Activated naive CD4-positive, alpha-beta T cell treated with anti-CD3 and anti-CD28 coated beads for 36 hours (primary cell): ENCODE measurements around the gene DCXR. TPM values are rescaled to one million over a fixed set of nuclear protein-coding genes. Genes with fewer than 3 reads are reported as not detected.
"Not testable (repeated sequence)": the region's sequence is repeated elsewhere in the genome, so short reads cannot be mapped to it uniquely, and the experiment has no call there.

ENCODE experiments used
- CTCF ChIA-PET: fragments of 350-600 bp; sonication (Branson Sonifier 250); formaldehyde crosslinking; loops from one replicate; lab custom pipeline; 2021; ENCODE audit warnings: antibody characterized with exemption; lab: Charles Lee
- DNase-seq: peaks from one replicate; pipeline ENCODE4 v3.0.0-alpha.2; 2020
- H3K27ac Mint-ChIP-seq: one replicate; pipeline ENCODE4 v1.8.0; 2021; ENCODE audit warnings: mild to moderate bottlenecking, mixed read lengths
- H3K27me3 Mint-ChIP-seq: one replicate; pipeline ENCODE4 v1.8.0; 2021; ENCODE audit warnings: low read depth, mixed read lengths
- H3K36me3 Mint-ChIP-seq: one replicate; pipeline ENCODE4 v1.8.0; 2021; ENCODE audit warnings: low read depth, mixed read lengths
- H3K4me1 Mint-ChIP-seq: one replicate; pipeline ENCODE4 v1.8.0; 2021; ENCODE audit warnings: low read depth, mixed read lengths
- H3K4me3 Mint-ChIP-seq: one replicate; pipeline ENCODE4 v1.8.0; 2021; ENCODE audit warnings: mild to moderate bottlenecking, moderate library complexity, mixed read lengths
- H3K9me3 Mint-ChIP-seq: one replicate; pipeline ENCODE4 v1.8.0; 2021; ENCODE audit warnings: mixed read lengths
- intact Hi-C: fragments of 100-400 bp; cut with micrococcal nuclease; formaldehyde crosslinking; loops from one replicate; pipeline ENCODE4 v1.15.1; 2023
- total RNA-seq, 2 experiments: library from RNA; stranded (reverse); gene quantifications; one replicate each; pipeline ENCODE4 v1.2.3, GENCODE V29; 2021

The DCXR gene
- total RNA-seq, 2 experiments from 2014 or later, result 139 to 146 TPM

DNA sequence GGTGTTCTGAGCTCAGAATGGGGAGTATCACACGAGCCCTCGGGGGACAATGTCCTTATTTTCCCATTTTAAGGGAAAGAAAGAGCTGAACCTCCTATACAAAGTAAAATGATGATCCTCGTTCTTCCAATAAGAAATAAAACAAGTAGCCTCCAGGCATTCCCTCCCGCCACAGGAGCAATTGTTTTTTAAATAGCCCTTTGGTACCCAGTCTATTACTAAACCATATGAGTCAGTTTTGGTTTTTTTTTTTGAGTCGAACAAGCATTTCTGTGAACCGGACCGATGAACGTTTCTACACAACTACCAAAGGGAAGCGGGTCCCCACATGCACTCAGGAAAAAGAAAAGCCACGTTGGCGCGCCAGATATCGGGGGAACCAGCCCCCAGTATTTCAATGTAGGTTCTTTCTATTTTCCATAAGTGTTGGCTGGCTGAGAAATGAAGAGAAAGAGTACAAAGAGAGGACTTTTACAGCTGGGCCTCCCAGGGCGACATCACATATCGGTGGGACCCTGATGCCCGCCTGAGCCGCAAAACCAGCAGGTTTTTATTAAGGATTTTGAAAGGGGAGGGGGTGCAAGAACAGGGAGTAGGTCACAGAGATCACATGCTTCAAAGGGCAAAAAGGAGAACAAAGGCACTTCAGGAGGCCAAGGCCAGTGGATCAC is 3.8 kb upstream of the DCXR start:
- no peak overlapping the region for H3K27ac Mint-ChIP-seq
- no peaks in the 10 kb centered on the region for H3K27me3 Mint-ChIP-seq
- CTCF ChIA-PET, result interaction anchor here (2.0 kb wide), 1 partner anchor 11 kb away, joined by 7 read pairs; the partner anchor contains the start of gene RAC3
- H3K4me3 Mint-ChIP-seq, result no peak overlapping the region
- no peaks in the 10 kb centered on the region for H3K9me3 Mint-ChIP-seq
- intact Hi-C loops, result no loop called here
- no peak for DNase-seq
- peaks cover 14% of the 10 kb centered on the region for H3K4me1 Mint-ChIP-seq
- no peaks in the 10 kb centered on the region for H3K36me3 Mint-ChIP-seq

DNA sequence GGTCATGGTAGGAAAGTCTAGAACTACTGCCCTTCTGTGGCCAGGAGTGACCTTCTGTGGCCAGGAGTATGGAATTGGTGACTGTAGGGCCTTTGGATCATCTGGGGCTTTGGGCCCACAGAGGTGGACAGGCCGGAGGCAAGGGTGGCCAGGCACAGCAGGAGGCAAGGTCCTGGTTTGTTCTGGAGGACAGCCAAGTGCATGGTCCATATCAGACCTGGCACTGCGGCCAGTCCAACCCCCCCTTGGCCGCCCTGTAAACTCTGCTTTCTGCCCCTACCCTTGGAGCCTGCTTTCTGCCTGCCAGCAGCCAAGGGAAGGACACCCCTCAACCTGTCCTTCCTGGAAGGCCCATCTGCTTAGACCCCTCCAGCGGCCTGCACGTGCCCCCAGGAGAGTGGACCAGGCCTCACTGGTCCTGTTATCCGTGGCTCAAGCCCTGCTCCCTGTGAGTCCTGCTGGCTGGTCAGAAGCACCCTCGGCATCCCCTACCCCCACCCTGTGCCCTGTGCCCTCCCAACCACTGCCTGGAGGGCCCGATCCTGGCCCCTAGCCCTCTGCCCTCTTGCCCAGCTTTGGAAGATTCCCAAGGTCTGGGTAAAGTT is 2.3 kb upstream of the DCXR start:
- Mint-ChIP-seq H3K4me3 (no peak overlapping the region), H3K36me3 (peaks cover 2% of the 10 kb centered on the region), H3K9me3 (no peaks in the 10 kb centered on the region), H3K27ac (no peak overlapping the region), H3K27me3 (no peaks in the 10 kb centered on the region), H3K4me1 (peaks cover 22% of the 10 kb centered on the region)
- DNase-seq, result no peak
- CTCF ChIA-PET, result interaction anchor here (2.0 kb wide), 1 partner anchor 9 kb away, joined by 7 read pairs; the partner anchor contains the start of gene RAC3
- intact Hi-C loops, result loop anchor here (10.0 kb wide), 1 partner anchor 315 kb away; the partner anchor contains the start of gene TEX19

DNA sequence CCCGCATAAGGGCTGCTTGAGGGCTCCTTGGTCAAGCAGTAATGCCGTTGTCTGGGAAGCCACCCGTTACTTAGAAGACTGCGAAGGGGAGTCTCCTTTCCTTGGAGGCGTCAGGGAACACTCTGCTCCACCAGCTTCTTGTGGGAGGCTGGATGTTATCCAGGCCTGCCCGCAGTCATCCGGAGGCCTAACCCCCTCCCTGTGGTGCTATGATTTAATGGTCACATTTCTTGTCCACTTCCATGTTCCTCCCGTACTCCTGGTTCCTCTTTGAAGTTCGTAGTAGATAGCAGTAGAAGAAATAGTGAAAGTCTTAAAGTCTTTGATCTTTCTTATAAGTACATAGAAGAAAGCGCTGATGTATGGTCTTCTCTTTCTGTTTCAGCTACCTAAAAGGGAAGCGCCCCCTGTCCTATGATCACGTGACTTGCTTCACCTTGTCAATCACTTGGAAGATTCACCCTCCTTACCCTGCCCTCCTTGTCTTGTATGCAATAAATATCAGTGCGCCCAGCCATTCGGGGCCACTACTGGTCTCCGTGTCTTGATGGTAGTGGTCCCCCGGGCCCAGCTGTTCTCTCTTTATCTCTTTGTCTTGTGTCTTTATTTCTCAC is 1.4 kb upstream of the DCXR start:
- H3K27me3 Mint-ChIP-seq, H3K27ac Mint-ChIP-seq, H3K4me3 Mint-ChIP-seq, CTCF ChIA-PET, H3K36me3 Mint-ChIP-seq, H3K9me3 Mint-ChIP-seq, DNase-seq: not testable (repeated sequence)
- intact Hi-C loops, result loop anchor here (10.0 kb wide), 1 partner anchor 316 kb away; the partner anchor contains the start of gene TEX19
- H3K4me1 Mint-ChIP-seq, result peaks cover 22% of the 10 kb centered on the region

DNA sequence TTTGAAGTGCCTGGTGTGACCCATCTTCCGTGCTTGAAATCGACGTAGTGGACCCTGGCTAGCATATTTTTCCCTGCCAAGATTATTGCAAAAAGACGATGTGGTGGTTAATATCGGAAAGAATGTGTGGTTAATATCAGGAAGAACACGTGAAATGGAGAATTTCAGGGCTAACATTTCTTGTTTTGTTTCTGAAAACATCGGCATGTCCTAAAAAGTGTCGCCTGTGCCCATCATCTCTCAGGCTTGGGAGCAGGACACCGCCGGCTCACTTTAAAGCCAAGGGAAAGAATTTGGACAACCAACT is 345 bp upstream of the DCXR start:
- peaks cover 22% of the 10 kb centered on the region for H3K4me1 Mint-ChIP-seq
- H3K4me3 Mint-ChIP-seq, result peak overlapping the region; percentile 85
- no peak for DNase-seq
- intact Hi-C loops, result loop anchor here (1.0 to 10.0 kb wide), 3 partner anchors 15 to 317 kb away; partner anchors contain the start of genes FASN, LRRC45 and TEX19
- peaks cover 2% of the 10 kb centered on the region for H3K36me3 Mint-ChIP-seq
- CTCF ChIA-PET, result interaction anchor here (0.6 to 1.6 kb wide), 14 partner anchors 9 to 448 kb away, joined by 3 to 6 read pairs (median 4); partner anchors contain the start of genes CENPX and LRRC45
- peak overlapping the region; percentile 82 for H3K27ac Mint-ChIP-seq
- H3K27me3 Mint-ChIP-seq, result no peaks in the 10 kb centered on the region
- H3K9me3 Mint-ChIP-seq, result no peaks in the 10 kb centered on the region

DNA sequence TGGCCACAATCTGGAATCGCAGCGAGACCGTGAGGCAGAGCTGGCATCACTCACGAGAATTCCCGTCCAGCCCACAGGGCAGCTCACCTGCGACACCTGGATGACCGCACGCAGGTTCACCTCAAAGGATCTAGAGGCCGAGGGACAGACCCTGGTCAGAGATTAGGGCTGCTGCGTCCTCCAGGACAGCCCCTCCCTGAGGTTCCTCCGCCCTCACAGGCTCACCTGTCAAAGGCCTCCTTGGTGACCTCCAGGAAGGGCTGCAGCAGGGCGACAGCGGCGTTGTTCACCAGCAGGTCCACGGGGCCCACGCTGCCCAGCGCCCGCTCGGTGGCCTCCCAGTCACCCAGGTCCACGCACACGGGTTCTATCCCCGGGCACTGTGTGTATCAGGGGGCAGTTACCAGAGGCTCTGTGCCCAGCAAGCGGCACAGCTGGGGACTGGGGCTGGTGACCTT is 834 bp downstream of the DCXR start:
- Mint-ChIP-seq H3K27me3 (no peaks in the 10 kb centered on the region), H3K4me3 (peak overlapping the region; percentile 85), H3K4me1 (peaks cover 22% of the 10 kb centered on the region), H3K9me3 (no peaks in the 10 kb centered on the region), H3K36me3 (peaks cover 2% of the 10 kb centered on the region), H3K27ac (no peak overlapping the region)
- CTCF ChIA-PET, result interaction anchor here (1.6 kb wide), 1 partner anchor 15 kb away, joined by 3 read pairs; no protein-coding TSS in a partner anchor
- intact Hi-C loops, result loop anchor here (1.0 to 10.0 kb wide), 3 partner anchors 13 to 318 kb away; partner anchors contain the start of genes FASN, LRRC45 and TEX19
- DNase-seq, result no peak

DNA sequence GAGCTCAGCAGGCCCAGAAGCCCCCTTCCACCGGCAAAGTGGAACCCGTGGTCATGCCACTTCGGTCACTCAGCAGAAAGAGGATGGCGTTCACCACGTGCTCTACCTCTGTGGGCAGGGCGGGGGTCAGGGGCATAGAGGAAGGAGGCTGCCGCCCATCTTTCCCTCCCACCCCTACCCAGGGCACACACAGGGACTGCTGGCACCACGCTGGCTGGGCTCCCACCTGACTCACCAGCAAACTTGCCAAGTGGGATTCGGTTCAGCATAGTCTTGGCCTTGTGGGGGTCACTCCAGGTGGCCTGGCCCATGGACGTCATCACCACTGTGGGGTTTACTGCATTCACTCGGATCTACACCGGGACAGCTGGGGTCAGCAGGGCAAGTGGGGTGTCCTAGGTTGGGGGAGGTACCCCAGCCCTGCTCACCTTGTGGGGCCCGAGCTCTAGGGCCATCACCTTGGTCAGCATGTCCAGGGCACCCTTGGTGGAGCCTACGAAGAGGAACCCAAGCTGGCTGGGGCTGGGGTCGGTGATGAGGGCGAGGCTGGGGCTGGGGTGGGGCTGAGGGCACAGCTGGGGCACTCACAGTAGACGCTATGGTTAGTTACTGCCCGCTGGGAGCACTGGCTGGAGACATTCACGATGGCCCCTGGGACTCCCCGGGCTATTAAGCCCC is 1.4 kb downstream of the DCXR start:
- Mint-ChIP-seq H3K9me3 (no peaks in the 10 kb centered on the region), H3K27ac (no peak overlapping the region), H3K36me3 (peaks cover 2% of the 10 kb centered on the region), H3K27me3 (no peaks in the 10 kb centered on the region), H3K4me3 (peak overlapping the region; percentile 85), H3K4me1 (peaks cover 22% of the 10 kb centered on the region)
- CTCF ChIA-PET, result interaction anchor here (1.6 to 2.1 kb wide), 2 partner anchors 14 to 77 kb away, joined by 3 to 7 read pairs; no protein-coding TSS in a partner anchor
- DNase-seq, result no peak
- intact Hi-C loops, result loop anchor here (10.0 kb wide), 1 partner anchor 319 kb away; the partner anchor contains the start of gene TEX19

DNA sequence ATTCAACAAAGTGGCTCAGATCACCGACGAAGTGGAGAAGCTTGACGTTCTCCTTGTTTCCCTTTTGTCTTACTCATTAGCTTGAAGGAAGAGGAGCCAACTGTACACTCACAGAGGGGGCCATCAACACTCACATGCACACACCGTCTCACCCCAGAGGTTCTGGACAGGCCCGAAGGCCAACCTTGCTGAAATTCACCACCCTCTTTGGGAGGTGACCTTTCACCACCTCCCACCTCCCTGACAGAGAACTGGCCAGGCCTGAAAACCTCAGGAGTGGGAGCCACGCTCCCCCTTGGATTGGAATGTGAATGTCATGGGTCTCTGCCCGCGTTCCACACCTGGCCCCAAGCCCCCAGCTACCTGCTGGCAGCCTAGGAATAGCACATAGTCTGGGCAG is 2.0 kb downstream of the DCXR start:
- Mint-ChIP-seq H3K36me3 (peaks cover 2% of the 10 kb centered on the region), H3K4me1 (peaks cover 22% of the 10 kb centered on the region), H3K27me3 (no peaks in the 10 kb centered on the region), H3K27ac (no peak overlapping the region), H3K4me3 (peak overlapping the region; percentile 85), H3K9me3 (no peaks in the 10 kb centered on the region)
- CTCF ChIA-PET, result interaction anchor here (2.1 kb wide), 1 partner anchor 76 kb away, joined by 7 read pairs; no protein-coding TSS in a partner anchor
- no peak for DNase-seq
- intact Hi-C loops, result loop anchor here (10.0 kb wide), 1 partner anchor 319 kb away; the partner anchor contains the start of gene TEX19

DNA sequence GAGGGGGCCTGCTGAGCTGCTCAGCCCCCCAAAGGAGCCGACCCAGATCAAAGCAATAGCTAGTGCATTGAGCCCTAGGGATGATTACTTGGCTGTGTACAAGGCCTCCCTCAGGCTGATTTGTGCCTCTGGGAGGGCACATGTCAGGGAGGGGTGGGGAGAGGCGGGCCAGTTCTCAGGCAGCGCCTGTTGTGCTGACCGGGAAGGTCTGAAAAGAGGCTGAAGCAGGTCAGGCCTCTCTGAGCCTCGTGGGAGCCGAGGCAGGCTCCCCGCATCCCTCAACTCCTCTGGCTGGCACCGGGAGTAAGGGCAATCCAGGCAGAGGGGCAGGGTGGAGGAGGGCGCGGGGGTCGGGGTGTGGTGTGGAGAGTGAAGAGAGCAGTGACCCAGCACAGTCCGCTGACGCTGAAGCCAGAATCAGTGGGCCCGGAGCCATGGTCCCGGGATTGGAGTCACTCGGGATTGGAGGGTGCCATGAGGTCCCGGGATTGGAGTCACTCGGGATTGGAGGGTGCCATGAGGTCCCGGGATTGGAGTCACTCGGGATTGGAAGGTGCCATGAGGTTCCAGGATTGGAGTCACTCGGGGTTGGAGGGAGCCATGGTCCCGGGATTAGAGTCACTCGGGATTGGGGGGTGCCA is 3.0 kb downstream of the DCXR start:
- Mint-ChIP-seq H3K9me3 (no peaks in the 10 kb centered on the region), H3K4me1 (peaks cover 25% of the 10 kb centered on the region), H3K27ac (no peak overlapping the region), H3K4me3 (no peak overlapping the region), H3K36me3 (peaks cover 5% of the 10 kb centered on the region), H3K27me3 (no peaks in the 10 kb centered on the region)
- DNase-seq, result no peak
- CTCF ChIA-PET, result interaction anchor here (2.1 to 2.3 kb wide), 2 partner anchors 75 to 120 kb away, joined by 6 to 7 read pairs; no protein-coding TSS in a partner anchor
- intact Hi-C loops, result loop anchor here (10.0 kb wide), 1 partner anchor 320 kb away; the partner anchor contains the start of gene TEX19

DNA sequence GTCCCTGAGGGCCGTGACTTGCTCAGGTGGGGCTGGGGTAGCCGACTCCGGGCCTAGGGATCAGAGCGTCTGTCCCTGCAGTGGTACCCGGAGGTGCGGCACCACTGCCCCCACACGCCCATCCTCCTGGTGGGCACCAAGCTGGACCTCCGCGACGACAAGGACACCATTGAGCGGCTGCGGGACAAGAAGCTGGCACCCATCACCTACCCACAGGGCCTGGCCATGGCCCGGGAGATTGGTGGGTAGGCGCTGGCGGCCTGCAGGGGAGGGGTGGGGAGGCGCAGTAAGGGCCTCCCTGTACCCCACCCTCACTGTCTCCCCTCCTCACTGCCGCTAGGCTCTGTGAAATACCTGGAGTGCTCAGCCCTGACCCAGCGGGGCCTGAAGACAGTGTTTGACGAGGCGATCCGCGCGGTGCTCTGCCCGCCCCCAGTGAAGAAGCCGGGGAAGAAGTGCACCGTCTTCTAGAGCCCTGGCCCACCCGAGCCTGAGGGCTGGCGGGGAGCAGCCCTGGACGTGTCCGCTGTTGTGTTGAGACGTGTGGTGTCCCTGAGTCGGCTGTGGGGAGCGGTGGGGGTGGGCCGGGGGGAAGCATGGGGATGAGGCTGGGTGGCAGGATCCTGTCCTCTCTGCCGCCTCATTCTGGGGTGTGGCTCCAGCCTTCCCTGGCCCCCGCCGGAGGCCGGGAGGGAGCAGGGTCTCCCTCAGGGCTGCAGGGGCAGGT is 4.0 kb downstream of the DCXR start:
- intact Hi-C loops, result loop anchor here (10.0 kb wide), 1 partner anchor 321 kb away; the partner anchor contains the start of gene TEX19
- CTCF ChIA-PET, result interaction anchor here (1.5 to 2.3 kb wide), 2 partner anchors 10 to 120 kb away, joined by 4 to 6 read pairs; partner anchors contain the start of genes CENPX and LRRC45
- Mint-ChIP-seq H3K27ac (no peak overlapping the region), H3K27me3 (no peaks in the 10 kb centered on the region), H3K4me3 (no peak overlapping the region), H3K9me3 (no peaks in the 10 kb centered on the region), H3K4me1 (peaks cover 20% of the 10 kb centered on the region), H3K36me3 (peaks cover 5% of the 10 kb centered on the region)
- DNase-seq, result no peak

DNA sequence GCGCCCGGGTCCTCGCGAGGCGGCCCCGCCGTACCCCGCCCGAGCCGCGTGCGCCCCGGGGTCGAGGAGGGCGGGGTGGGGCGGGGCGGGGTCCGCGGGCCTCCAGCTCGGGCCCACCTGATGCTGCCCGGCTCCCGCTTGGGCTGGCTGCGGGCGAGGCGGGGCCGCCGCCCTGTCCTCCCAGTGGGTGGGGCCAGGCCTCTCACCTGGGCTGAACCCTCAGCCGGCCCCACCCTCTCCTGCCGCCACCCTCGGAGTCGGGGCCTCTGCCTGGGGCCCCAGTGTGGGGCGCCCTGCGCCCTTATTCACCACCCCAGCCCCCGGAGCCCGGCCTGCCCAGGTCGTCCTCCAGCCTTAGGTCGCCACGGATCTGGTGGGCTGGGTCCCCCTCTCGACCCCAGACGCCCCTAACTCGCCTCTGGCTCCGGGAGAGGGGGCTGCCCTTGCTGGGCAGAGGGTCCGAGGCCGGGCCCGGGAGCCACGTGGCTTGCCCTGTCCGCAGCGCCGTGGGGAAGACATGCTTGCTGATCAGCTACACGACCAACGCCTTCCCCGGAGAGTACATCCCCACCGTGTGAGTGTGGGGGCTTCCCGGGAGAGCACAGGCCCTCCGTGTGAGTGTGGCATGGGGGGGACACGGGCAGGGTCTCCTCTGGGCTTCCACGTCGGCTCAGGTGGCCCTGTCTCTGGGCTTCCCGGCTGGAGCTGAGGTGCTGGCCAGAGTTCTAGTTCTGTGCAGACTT is 5.4 kb downstream of the DCXR start:
- CTCF ChIA-PET, result interaction anchor here (1.1 to 1.5 kb wide), 2 partner anchors 9 to 73 kb away, joined by 4 to 5 read pairs; partner anchors contain the start of genes CENPX and LRRC45
- Mint-ChIP-seq H3K27me3 (no peaks in the 10 kb centered on the region), H3K9me3 (no peaks in the 10 kb centered on the region), H3K4me1 (peaks cover 14% of the 10 kb centered on the region), H3K27ac (no peak overlapping the region), H3K36me3 (peaks cover 6% of the 10 kb centered on the region), H3K4me3 (peak overlapping the region; percentile 43)
- peak; percentile 50 for DNase-seq
- intact Hi-C loops, result loop anchor here (1.0 to 10.0 kb wide), 2 partner anchors 9 to 323 kb away; partner anchors contain the start of genes LRRC45 and TEX19
